B cell (primary cell): Measurements from ENCODE around the gene MYH3.

Source experiments
- CTCF ChIP-seq: fragments of 200-600 bp; IDR thresholded peaks from one replicate; pipeline ENCODE4 v1.8.0; 2022; ENCODE audit warnings: antibody characterized with exemption, mild to moderate bottlenecking
- EZH2 ChIP-seq: IDR thresholded peaks from 2 replicates; pipeline ENCODE4 v1.6.1; 2012; ENCODE audit warnings: borderline replicate concordance, low read depth, mild to moderate bottlenecking, moderate library complexity, low read length; ENCODE audit not compliant: insufficient read depth, poor library complexity, severe bottlenecking

- TF ChIP-seq CTCF (no peak), EZH2 (no peak)
These were observed 8.7 kb downstream of the MYH3 start for GRCh38 chr17:10648381-10648780.
